DOHH2 (cell line): ENCODE measurements around the gene GIPC3.

ENCODE experiments used
- CTCF ChIP-seq: fragments of 200-600 bp; sonication (generic); IDR thresholded peaks from one replicate; pipeline ENCODE4 v1.5.1; 2014; ENCODE audit warnings: antibody characterized with exemption, mild to moderate bottlenecking, low read depth, low read length; ENCODE audit not compliant: poor library complexity, severe bottlenecking
- EZH2phosphoT487 ChIP-seq: fragments of 200-600 bp; sonication (generic); IDR thresholded peaks from 2 replicates; pipeline ENCODE4 v1.6.1; 2017; ENCODE audit warnings: borderline replicate concordance, mild to moderate bottlenecking, antibody characterized with exemption, low read length, moderate library complexity, mixed read lengths

- TF ChIP-seq CTCF (no peak), EZH2phosphoT487 (no peak)
These were observed 49.7 kb upstream of the GIPC3 start for GRCh38 chr19:3535563-3535965.
